HuH-7 (cell line): Measurements from ENCODE around the gene MTFMT.
A peak's percentile ranks its signal among the peaks of the same experiment; 100 is the strongest.
"Not testable (repeated sequence)": the region's sequence is repeated elsewhere in the genome, so short reads cannot be mapped to it uniquely, and the experiment has no call there.

Source experiments
- DNase-seq: peaks from one replicate; pipeline ENCODE4 v3.0.0; 2011; ENCODE audit warnings: low spot score

MTFMT gene

GRCh38 chr15:65038836-65039235 lies 9.4 kb upstream of the MTFMT start:
- no peak for DNase-seq

- DNase-seq, result no peak
These were observed 9.0 kb upstream of the MTFMT start for GRCh38 chr15:65038428-65038827.

- DNase-seq, result no peak
These were observed 7.9 kb upstream of the MTFMT start for GRCh38 chr15:65037309-65037708.

- DNase-seq, result no peak
These were observed 5.3 kb upstream of the MTFMT start for GRCh38 chr15:65034719-65035118.

DNA sequence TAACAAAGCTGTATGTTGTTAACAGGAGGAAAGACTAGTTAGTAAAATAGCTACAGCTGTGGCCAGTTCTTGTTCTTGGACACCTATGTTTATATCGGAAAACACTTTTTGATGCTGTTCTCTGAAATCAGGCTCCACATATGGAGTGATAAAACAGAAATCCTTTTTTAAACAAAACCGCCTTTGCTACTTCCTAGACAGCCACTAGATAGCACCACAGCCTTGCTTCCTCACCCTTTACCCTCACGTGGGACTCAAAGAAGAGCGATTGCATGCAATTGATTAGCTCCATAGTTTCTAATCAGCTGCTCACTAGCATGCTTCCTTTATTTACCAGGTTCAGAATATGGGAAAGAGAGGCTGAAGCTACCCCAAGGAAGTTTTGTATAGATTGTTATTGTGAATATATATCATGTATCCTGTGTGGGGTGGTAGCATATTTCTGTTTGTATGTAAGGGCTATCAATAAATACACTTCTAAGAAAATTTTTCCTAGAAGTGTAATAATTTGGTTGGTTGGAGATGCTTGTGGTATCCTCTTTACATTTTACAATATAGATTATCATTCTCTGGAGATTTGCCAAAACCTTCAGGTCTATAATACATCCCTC lies 4.3 kb upstream of the MTFMT start:
- DNase-seq, result peak; percentile 58

GRCh38 chr15:65032801-65033537 lies 3.5 kb upstream of the MTFMT start:
- DNase-seq, result peak; percentile 89

GRCh38 chr15:65029736-65030208 lies 333 bp upstream of the MTFMT start:
- DNase-seq, result no peak

GRCh38 chr15:65028338-65028737 lies 1.1 kb downstream of the MTFMT start:
- no peak for DNase-seq

DNA sequence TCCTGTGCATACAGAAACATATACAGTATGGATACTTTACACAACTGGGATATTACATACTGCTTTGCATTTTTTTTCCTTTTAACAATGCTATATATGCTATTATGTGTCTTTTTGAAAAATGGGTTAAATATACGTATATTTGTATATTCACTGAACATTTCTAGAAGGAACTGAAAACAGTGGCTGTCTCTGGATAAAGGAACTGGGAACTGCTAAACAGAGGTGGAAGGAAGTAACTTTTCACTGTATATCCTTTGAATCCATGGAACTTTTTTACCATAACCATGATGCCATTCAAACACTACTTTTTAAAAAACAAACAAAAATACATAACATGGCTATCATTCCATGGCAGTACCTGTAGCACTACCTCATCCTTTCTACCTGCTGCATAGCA lies 1.8 kb downstream of the MTFMT start:
- no peak for DNase-seq

- DNase-seq, result no peak
These were observed 2.7 kb downstream of the MTFMT start for GRCh38 chr15:65026756-65027155.

GRCh38 chr15:65021488-65021887 lies 8.0 kb downstream of the MTFMT start:
- DNase-seq, result no peak

DNA sequence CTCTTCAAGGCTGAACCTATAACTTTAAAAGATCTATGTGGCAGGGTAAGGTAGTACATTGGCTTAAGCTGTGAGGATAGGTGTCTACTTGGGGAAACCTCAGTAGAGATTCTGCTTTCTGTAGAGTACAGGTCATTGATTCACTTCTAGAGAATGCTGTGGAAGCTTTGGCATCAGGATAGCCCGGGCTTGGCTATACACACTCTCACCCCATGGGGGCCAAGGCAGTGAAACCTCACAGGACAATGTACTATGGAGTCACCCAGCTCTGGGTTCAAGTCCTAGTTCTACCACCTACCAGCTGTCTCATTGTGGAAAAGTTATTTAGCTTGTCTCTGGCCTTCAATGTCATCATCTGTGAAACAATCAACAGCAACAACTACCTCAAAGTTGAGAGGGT lies 9.0 kb downstream of the MTFMT start:
- DNase-seq, result no peak

DNA sequence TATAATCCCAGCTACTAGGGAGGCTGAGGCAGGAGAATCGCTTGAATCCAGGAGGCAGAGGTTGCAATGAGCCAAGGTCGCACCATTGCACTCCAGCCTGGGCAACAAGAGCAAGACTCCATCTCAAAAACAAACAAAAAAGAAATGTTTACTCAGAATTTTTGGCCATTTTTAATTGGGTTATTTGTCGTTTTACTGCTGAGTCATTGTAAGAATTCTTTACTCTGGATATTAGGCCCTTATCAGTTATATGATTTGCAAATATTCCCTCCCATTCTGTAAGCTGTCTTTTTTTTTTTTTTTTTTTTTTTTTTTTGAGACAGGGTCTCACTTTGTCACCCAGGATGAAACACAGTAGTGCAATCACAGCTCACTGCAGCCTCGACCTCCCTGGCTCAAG lies 18.2 kb downstream of the MTFMT start:
- not testable (repeated sequence) for DNase-seq

- no peak for DNase-seq
These were observed 20.5 kb downstream of the MTFMT start for GRCh38 chr15:65008983-65009382.

DNA sequence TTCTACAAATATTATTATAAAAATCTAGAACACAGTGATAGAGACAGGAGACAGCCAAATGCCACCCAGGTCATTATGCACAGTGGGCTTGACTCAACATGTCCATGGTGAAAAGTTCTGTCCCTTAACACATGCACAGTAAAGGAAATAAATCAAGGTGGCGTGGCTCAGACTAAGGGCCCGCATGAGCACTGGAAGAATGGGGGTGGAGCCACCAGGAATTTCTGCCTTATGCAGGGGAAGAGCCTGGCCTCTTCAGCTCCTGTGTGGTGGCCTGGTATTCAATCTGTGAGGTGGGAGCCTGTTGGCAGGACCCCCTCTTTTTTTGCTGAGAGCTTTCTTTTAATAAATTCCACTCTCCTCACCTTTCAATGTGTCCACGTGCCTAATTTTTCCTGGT lies 22.6 kb downstream of the MTFMT start:
- no peak for DNase-seq

GRCh38 chr15:65004993-65005392 lies 24.4 kb downstream of the MTFMT start:
- no peak for DNase-seq

DNA sequence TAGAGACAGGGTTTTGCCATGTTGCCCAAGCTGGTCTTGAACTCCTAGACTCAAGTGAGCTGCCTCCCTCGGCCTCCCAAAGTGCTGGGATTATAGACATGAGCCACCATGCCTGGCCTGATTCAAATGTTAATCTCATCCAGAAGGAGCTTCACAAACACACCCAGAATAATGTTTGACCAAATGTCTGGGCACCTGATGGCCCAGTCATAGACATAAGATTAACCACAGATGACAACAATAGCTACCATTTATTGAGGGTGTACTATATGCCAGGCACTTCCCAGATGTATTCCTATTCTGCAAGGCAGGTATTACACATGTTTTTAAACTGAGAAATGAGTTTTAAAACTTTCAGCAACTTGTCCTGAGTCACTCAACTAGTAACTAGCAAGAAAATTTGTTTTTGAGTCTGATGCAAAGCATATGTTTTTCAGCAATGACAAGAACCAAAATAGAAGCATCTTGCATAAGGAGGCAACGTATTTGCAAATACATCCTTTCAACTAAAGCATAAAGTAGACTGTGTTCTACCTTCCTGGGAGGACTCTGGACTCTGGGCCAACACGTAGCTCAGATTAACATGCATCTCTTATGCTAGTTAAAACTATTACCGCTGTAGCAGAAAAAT lies 31.6 kb downstream of the MTFMT start:
- DNase-seq, result no peak

DNA sequence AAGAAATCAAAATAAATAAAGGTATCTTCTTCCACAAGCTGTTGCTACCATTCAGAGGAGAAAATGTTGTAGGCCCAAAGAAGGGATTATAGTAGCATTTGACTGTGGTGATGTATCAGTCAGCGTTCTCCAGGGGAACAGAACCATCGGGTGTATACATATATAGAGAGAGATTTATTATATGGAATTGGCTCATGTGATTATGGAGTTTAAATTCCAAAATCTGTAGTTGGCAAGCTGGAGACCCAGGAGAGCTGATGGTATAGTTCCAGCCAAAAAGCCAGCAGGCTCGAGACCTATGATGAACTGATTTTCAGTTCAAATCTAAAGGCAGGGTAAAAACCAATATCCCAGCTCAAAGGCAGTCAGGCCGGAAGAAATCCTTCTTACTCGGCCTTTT lies 32.4 kb downstream of the MTFMT start:
- DNase-seq, result no peak

GRCh38 chr15:64993290-64993689 lies 36.1 kb downstream of the MTFMT start:
- no peak for DNase-seq

DNA sequence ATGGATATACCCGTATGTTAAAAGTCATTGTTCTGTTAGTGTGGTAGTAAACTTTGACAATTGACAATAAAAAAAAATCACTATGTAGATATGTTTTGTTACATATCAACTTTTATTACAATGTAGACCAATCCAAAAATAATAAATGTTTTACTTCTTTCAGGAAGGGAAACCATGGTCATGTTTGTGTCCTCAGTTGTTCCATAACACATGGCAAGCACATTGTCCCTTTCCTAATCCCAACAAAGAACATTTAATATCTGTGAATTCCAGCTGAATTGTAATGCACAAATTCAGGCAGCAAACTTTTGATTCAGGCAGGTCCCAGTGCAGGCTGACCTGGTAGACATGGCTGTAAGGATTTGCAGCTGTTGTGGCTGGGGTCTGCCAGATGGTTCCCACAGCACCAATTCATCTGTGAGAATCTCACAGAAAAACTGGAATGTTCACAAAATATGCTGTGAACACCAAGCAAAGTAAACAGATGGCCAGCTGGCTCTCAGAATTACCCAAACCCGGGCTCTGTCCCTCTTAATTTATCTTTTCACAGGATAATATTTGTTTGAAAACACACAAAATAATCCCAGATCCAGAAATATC lies 37.8 kb downstream of the MTFMT start:
- no peak for DNase-seq

- DNase-seq, result no peak
These were observed 39.3 kb downstream of the MTFMT start for GRCh38 chr15:64990168-64990470.

DNA sequence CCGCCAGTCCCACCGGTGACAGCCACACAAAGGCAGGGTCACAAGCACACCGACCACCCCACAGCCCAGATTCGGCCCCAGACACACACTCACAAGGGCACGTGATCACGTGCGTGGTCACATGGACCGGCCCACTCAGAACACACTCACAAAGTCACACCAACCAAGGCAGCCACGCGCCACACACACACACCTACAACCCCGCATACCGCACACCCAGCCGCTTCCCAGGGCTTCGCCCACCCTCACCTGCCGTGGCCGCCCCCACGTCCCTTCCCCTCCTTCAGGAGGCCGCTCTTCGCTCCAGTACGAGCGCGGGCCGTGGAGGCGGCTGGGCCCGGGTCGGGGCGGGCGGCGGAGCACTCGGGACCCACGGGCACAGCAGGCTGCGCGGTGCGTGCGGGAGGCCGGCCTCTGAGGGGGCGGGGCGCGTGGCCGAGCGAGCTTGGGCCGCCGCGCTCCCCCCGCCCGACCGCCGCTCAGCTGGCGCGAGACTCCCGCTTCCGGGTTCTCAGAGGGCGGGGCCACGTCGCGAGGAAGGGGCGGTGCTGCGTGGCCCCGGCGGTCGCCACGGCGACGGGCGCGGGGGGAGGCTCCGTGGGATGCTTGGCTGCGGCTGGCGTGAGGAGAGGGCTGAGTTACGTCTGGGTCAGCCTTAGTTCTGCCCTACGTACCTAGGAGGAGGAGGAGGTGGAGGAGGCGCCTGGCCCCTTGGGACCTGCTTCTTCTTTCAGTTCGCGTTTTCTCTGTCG lies 39.8 kb downstream of the MTFMT start, which contains the start of gene SPG21:
Gene SPG21 (minus strand): TSS at position 499 of the 752 bp plus-strand sequence. CDS start 6,345 bp downstream, outside the sequence.
- peak; percentile 83 for DNase-seq
